Measurements from ENCODE around the gene CFAP74. TPM values are rescaled to one million over a fixed set of nuclear protein-coding genes. Genes with fewer than 3 reads are reported as not detected.

The CFAP74 gene
- total and polyA plus RNA-seq, 2 of the 13 experiments (the other 11 are each of a cell fraction or from before 2014, with no cell fraction given), result 0.27 to 0.62 TPM

DNA sequence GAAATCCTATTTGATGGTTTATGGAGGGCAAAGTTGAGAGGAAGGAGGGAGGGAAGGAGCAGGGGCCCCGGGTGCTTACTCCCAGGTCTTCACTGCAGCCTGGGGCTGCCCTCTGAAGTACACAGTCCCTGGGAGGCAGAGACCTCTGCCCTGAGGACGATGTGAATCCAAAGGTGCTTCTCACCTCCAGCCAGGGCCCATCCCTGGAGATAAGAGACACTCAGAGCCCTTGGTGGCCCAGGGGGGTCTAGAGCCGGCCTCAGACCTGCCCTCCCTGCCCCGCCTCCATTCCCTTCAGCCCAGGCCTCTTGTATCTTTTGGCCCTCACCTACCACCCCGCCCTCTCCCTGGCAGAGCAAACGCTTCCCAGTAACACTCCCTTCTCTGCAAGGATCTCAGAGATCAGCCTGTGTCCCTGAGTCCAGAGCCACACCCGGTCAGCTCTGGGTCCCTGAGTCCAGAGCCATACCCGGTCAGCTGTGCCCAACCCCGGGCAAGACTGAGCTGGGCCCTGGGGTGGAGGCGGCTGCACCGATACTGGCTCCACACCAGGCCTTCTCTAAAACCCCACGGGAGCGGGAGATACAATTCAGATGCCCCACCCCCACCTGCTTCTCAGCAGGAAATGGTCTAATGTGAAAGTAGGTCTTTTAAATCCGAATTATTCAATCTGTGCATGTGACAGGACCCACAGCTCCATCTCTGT, 109.1 kb downstream of the CFAP74 start (continued):
- no peak for TF ChIP-seq GPBP1L1 (CRISPR knock-in tag; IDR thresholded peaks at IDR 0.05)
- TF ChIP-seq NR0B2 (CRISPR knock-in tag; IDR thresholded peaks at IDR 0.05), result no peak
- TF ChIP-seq ZIK1 (CRISPR knock-in tag; IDR thresholded peaks at IDR 0.05; ENCODE audit: borderline replicate concordance, low read depth), result no peak
- TF ChIP-seq ASH2L (IDR thresholded peaks at IDR 0.05; ENCODE audit: insufficient read length, low read depth, low read length), result no peak
- TF ChIP-seq TSC22D2 (CRISPR knock-in tag; IDR thresholded peaks at IDR 0.05; ENCODE audit: borderline replicate concordance), result no peak
- no peak for TF ChIP-seq HOXD1 (CRISPR knock-in tag; IDR thresholded peaks at IDR 0.05)
- no peak for TF ChIP-seq SCMH1 (CRISPR knock-in tag; IDR thresholded peaks at IDR 0.05; ENCODE audit: borderline replicate concordance)
- TF ChIP-seq ZNF574 (CRISPR knock-in tag; IDR thresholded peaks at IDR 0.05), result no peak
- TF ChIP-seq BRF2 (CRISPR knock-in tag; IDR thresholded peaks at IDR 0.05), result peak; percentile 22; the same call in 1 of the 2 replicates
- TF ChIP-seq PCBP2 (optimal IDR thresholded peaks at IDR 0.05; ENCODE audit: low read depth, low read length, poor library complexity, severe bottlenecking), result no peak
- no peak for TF ChIP-seq FOXC1 (CRISPR knock-in tag; IDR thresholded peaks at IDR 0.05; ENCODE audit: borderline replicate concordance)
- no peak for TF ChIP-seq ZNF17 (CRISPR knock-in tag; IDR thresholded peaks at IDR 0.05)
- TF ChIP-seq KLF12 (CRISPR knock-in tag; IDR thresholded peaks at IDR 0.05; ENCODE audit: borderline replicate concordance), result no peak
- TF ChIP-seq, protein P1, sequence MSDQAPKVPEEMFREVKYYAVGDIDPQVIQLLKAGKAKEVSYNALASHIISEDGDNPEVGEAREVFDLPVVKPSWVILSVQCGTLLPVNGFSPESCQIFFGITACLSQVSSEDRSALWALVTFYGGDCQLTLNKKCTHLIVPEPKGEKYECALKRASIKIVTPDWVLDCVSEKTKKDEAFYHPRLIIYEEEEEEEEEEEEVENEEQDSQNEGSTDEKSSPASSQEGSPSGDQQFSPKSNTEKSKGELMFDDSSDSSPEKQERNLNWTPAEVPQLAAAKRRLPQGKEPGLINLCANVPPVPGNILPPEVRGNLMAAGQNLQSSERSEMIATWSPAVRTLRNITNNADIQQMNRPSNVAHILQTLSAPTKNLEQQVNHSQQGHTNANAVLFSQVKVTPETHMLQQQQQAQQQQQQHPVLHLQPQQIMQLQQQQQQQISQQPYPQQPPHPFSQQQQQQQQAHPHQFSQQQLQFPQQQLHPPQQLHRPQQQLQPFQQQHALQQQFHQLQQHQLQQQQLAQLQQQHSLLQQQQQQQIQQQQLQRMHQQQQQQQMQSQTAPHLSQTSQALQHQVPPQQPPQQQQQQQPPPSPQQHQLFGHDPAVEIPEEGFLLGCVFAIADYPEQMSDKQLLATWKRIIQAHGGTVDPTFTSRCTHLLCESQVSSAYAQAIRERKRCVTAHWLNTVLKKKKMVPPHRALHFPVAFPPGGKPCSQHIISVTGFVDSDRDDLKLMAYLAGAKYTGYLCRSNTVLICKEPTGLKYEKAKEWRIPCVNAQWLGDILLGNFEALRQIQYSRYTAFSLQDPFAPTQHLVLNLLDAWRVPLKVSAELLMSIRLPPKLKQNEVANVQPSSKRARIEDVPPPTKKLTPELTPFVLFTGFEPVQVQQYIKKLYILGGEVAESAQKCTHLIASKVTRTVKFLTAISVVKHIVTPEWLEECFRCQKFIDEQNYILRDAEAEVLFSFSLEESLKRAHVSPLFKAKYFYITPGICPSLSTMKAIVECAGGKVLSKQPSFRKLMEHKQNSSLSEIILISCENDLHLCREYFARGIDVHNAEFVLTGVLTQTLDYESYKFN (CRISPR knock-in tag; conservative IDR thresholded peaks at IDR 0.05), result peak; percentile 36; the same call in 1 of the 2 replicates

Measured in HepG2 (cell line).